Type B pancreatic cell (in vitro differentiated cells): ENCODE data around the gene CSGALNACT2. TPM values are rescaled to one million over a fixed set of nuclear protein-coding genes. Genes with fewer than 3 reads are reported as not detected.

Experiments used
- DNase-seq: peaks from one replicate; pipeline ENCODE4 v3.0.0; 2021; ENCODE audit warnings: mixed read lengths; ENCODE audit not compliant: unreplicated experiment; ENCODE audit errors: extremely low spot score
- H3K27ac Mint-ChIP-seq: 2 replicates; pipeline ENCODE4 v1.8.0; 2021; ENCODE audit warnings: mild to moderate bottlenecking, mixed read lengths
- H3K27me3 Mint-ChIP-seq: 2 replicates; pipeline ENCODE4 v1.8.0; 2021; ENCODE audit warnings: mixed read lengths
- H3K36me3 Mint-ChIP-seq: 2 replicates; pipeline ENCODE4 v1.8.0; 2021; ENCODE audit warnings: mixed read lengths
- H3K4me1 Mint-ChIP-seq: one replicate; pipeline ENCODE4 v1.8.0; 2021; ENCODE audit warnings: mixed read lengths; ENCODE audit not compliant: unreplicated experiment
- H3K4me3 Mint-ChIP-seq: 2 replicates; pipeline ENCODE4 v1.8.0; 2021; ENCODE audit warnings: mild to moderate bottlenecking, mixed read lengths
- H3K9me3 Mint-ChIP-seq: 2 replicates; pipeline ENCODE4 v1.8.0; 2021; ENCODE audit warnings: mixed read lengths
- CTCF ChIP-seq: fragments of 200-600 bp; sonication (generic); conservative IDR thresholded peaks from 2 replicates; pipeline ENCODE4 v1.5.0; 2021; ENCODE audit warnings: antibody characterized with exemption, mild to moderate bottlenecking
- total RNA-seq: library from RNA; stranded (reverse); gene quantifications from 2 replicates; pipeline ENCODE4 v1.2.1, GENCODE V29; 2021; ENCODE audit warnings: low replicate concordance

Gene CSGALNACT2
- total RNA-seq, 1 donor from 2014 or later = 11.6 TPM

DNA sequence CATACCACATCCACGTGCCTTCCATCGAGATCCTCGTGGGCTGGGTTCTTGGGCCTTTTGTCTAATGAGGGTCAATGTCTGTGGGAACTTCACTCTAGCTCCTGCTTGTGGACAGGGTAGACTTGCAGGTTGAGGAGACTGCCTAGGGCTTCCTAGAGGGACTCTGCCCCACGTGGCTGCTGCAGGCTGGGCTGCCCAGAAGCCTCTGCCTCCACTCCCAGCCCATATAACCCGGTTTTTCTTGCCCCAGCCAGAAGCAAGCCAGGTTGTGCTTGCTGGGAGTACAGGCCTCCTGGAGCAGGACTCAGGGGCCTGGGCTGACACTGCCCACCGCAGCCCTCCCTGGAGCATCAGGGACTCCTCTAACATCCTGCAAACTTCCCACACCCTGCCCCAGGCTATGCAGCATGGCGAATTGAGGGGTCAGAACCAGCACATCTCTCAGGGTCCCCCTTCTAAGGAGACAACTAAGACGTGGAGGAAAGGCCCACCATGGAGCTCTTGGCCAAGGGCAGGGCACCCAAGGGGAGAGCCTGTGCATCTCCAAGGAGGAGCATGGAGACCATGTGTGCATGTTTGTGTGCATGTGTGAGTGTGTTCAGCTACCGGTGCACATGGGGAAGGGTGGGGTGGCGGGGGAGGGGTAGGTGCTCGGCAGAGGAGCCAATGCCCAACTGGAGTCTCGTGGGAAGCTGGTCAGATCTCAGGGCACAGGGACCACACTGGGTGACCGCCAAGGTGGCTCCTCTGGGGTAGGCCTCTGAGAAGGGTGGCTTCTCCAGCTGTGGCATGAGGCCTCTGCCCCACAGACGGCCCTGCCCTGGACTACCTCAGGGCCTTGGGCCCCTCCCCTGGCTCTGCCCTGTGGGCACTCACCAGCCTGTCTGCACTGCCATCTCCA, 66.0 kb downstream of the CSGALNACT2 start:
- no peaks in the 10 kb centered on the region for H3K27me3 Mint-ChIP-seq
- H3K27ac Mint-ChIP-seq = no peak overlapping the region
- H3K4me1 Mint-ChIP-seq = no peaks in the 10 kb centered on the region
- TF ChIP-seq CTCF = no peak
- H3K36me3 Mint-ChIP-seq = no peaks in the 10 kb centered on the region
- no peak overlapping the region for H3K4me3 Mint-ChIP-seq
- peak; percentile 64 for DNase-seq
- H3K9me3 Mint-ChIP-seq = no peaks in the 10 kb centered on the region

GRCh38 chr10:43204943-43205671, 66.9 kb downstream of the CSGALNACT2 start:
- H3K36me3 Mint-ChIP-seq = no peaks in the 10 kb centered on the region
- H3K27me3 Mint-ChIP-seq = no peaks in the 10 kb centered on the region
- H3K4me3 Mint-ChIP-seq = no peak overlapping the region
- TF ChIP-seq CTCF = peak; percentile 80
- peak; percentile 68 for DNase-seq
- H3K9me3 Mint-ChIP-seq = no peaks in the 10 kb centered on the region
- H3K4me1 Mint-ChIP-seq = no peaks in the 10 kb centered on the region
- H3K27ac Mint-ChIP-seq = no peak overlapping the region

DNA sequence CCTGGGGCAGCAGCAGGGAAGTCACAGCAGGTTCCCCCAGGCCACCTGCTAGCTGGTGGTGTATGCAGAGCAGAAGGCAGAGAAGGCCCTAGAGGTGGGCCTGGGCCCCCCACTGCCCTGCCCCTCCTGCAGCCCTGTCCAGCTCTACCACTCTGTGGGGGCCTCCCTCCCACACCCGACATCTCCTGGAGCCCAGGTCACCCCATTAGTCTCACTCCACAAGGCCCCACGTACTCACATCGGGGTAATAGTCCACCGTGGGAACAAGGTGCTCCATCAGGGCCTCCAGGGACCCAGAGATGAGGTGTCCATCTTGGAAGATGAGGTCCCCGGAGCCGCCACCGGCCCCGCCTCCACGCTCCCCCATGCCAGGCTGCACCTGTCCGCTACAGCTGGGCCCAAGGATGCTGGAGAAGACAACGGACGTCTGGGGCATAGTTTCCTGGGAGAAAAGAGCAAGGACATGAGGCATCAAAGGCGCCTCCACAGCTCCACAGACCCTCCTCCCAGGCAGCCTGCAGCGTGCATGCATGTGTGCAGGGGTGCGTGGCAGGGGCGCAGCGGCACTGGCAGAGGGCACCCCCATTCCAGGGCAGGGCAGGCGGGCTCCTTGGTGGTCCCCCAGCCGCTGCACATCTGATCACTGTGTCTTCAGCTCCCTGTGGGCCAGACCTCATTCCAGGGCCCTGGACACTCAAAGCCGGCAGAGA, 67.6 kb downstream of the CSGALNACT2 start:
- Mint-ChIP-seq H3K36me3 (no peaks in the 10 kb centered on the region), H3K4me1 (no peaks in the 10 kb centered on the region), H3K4me3 (no peak overlapping the region), H3K9me3 (no peaks in the 10 kb centered on the region), H3K27me3 (no peaks in the 10 kb centered on the region), H3K27ac (no peak overlapping the region)
- no peak for TF ChIP-seq CTCF
- DNase-seq = peak; percentile 68

GRCh38 chr10:43206391-43207235, 68.4 kb downstream of the CSGALNACT2 start:
- H3K9me3 Mint-ChIP-seq = no peaks in the 10 kb centered on the region
- no peaks in the 10 kb centered on the region for H3K36me3 Mint-ChIP-seq
- H3K27ac Mint-ChIP-seq = no peak overlapping the region
- H3K4me3 Mint-ChIP-seq = no peak overlapping the region
- no peaks in the 10 kb centered on the region for H3K27me3 Mint-ChIP-seq
- peak; percentile 63 for DNase-seq
- H3K4me1 Mint-ChIP-seq = no peaks in the 10 kb centered on the region
- no peak for TF ChIP-seq CTCF
